Body of pancreas (tissue), 4 donors: ENCODE data around the gene ADAM10. TPM values are rescaled to one million over a fixed set of nuclear protein-coding genes. Genes with fewer than 3 reads are reported as not detected.

Experiments
- ATAC-seq: fragments of 150-250 bp; one replicate; pipeline ENCODE4 v1.9.1; 2016
- DNase-seq, 4 donors: peaks; one replicate each; pipeline ENCODE4 v3.0.0-alpha.2; 2019
- H3K27ac ChIP-seq, 4 donors: fragments of 200-600 bp; sonication (generic); 1 replicate in 3 of 4; 2 replicates in 1 of 4; pipeline versions ENCODE4 v1.5.1 to v1.6.1; 2016 to 2019; ENCODE audit warnings: mild to moderate bottlenecking in 1 of 4, mixed read lengths in 1 of 4, moderate library complexity in 1 of 4
- H3K27me3 ChIP-seq, 2 donors: fragments of 200-600 bp; sonication (generic); one replicate each; pipeline ENCODE4 v1.6.0; 2016; ENCODE audit warnings: mild to moderate bottlenecking in 1 of 2
- H3K36me3 ChIP-seq, 2 donors: fragments of 200-600 bp; sonication (generic); replicated peaks in 1 of 2; 2 replicates each; pipeline ENCODE4 v1.5.1; 2016; ENCODE audit warnings: low read depth in 2 of 2; ENCODE audit not compliant: insufficient read depth in 1 of 2
- H3K4me1 ChIP-seq: fragments of 200-600 bp; sonication (generic); one replicate; pipeline ENCODE4 v1.6.0; 2016
- H3K4me3 ChIP-seq, 2 donors: fragments of 200-600 bp; sonication (generic); 1 replicate in 1 of 2; 2 replicates in 1 of 2; pipeline ENCODE4 v1.5.1; 2016 to 2019
- H3K9me3 ChIP-seq, 3 donors: fragments of 200-600 bp; sonication (generic); 1 replicate in 2 of 3; 2 replicates in 1 of 3; pipeline ENCODE4 v1.5.1; 2016
- POLR2A ChIP-seq, 3 donors: fragments of 450-650 bp; IDR thresholded peaks; one replicate each; pipeline ENCODE4 v1.6.1; 2016; ENCODE audit warnings: antibody characterized with exemption in 3 of 3, mild to moderate bottlenecking in 2 of 3
- WGBS, 2 donors: methylation state at CpG; one replicate each; pipeline ENCODE4 v1.1.5; 2017; 5-methylcytosine and 5-hydroxymethylcytosine counted together
- intact Hi-C: fragments of 100-400 bp; cut with DNase I; formaldehyde crosslinking; loops from one replicate; pipeline ENCODE4 v1.15.1; 2023
- total RNA-seq, 2 donors: library from RNA; depleted of rRNA; stranded (reverse); fragments of >200 nt; gene quantifications; one replicate each; pipeline ENCODE4 v1.1.0, GENCODE V29; 2016
- TF ChIP-seq, protein P1 (sequence below), 7 experiments: fragments of 450-650 bp in 4 of 7; fragments of 200-600 bp in 3 of 7; sonication (generic) in 3 of 7; IDR thresholded peaks; one replicate each; pipeline ENCODE4 v1.5.1; 2016 to 2019; ENCODE audit warnings: antibody characterized with exemption in 7 of 7

The ADAM10 gene
- total RNA-seq, 2 donors from 2014 or later: 29.1 to 35.6 TPM

DNA sequence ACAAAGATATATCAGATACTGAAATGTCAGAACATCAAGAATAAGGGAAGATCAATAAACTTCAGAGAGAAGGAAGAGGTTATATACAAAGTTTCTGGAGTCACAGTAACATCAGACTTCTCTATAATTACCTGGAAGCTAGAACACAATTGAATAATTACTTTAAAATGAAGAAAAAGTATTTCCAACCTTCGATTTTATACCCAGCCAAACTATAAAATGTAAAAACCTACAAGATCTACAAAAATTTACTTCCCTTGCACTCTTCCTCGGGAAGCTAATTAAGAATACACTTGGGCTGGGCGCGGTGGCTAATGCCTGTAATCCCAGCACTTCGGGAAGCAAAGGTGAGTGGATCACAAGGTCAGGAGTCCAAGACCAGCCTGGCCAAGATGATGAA is 15.0 kb upstream of the ADAM10 start:
- Histone ChIP-seq H3K27ac (no peak overlapping the region), H3K4me3 (no peak overlapping the region), H3K27me3 (no peaks in the 10 kb centered on the region), H3K9me3 (no peaks in the 10 kb centered on the region), H3K4me1 (no peaks in the 10 kb centered on the region), H3K36me3 (no peaks in the 10 kb centered on the region)
- no peak for DNase-seq
- intact Hi-C loops: no loop called here
- no peak for ATAC-seq
- no peak for TF ChIP-seq POLR2A (IDR thresholded peaks at IDR 0.05)
- TF ChIP-seq, protein P1, sequence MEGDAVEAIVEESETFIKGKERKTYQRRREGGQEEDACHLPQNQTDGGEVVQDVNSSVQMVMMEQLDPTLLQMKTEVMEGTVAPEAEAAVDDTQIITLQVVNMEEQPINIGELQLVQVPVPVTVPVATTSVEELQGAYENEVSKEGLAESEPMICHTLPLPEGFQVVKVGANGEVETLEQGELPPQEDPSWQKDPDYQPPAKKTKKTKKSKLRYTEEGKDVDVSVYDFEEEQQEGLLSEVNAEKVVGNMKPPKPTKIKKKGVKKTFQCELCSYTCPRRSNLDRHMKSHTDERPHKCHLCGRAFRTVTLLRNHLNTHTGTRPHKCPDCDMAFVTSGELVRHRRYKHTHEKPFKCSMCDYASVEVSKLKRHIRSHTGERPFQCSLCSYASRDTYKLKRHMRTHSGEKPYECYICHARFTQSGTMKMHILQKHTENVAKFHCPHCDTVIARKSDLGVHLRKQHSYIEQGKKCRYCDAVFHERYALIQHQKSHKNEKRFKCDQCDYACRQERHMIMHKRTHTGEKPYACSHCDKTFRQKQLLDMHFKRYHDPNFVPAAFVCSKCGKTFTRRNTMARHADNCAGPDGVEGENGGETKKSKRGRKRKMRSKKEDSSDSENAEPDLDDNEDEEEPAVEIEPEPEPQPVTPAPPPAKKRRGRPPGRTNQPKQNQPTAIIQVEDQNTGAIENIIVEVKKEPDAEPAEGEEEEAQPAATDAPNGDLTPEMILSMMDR (IDR thresholded peaks at IDR 0.05): no peak
- WGBS, 2 donors: 82 to 92% methylated on average over 5 of the region's 5 CpGs

DNA sequence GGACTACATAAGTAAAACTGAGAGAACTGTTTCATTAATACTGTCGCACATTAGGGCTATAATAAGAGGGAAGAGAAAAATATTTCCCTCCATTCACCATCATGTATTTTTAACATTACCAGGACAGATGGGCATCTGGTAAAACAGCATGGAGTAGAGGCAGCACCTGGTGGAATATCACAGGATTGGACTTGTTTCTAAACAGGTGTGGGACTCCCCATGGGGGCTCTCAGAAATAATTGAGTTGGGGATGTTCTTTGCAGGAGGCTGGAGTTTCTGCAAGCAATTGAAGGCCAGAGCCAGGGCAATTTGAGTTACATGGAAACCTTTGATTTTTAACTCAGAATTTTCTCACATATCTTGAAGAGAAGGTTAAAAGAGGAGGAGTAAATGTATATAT is 13.2 kb upstream of the ADAM10 start:
- Histone ChIP-seq H3K4me1 (no peaks in the 10 kb centered on the region), H3K36me3 (no peaks in the 10 kb centered on the region), H3K27ac (no peak overlapping the region), H3K27me3 (no peaks in the 10 kb centered on the region), H3K4me3 (no peak overlapping the region), H3K9me3 (no peaks in the 10 kb centered on the region)
- no peak for DNase-seq
- WGBS, 2 donors: 79 to 81% methylated on average over 1 of the region's 1 CpG
- TF ChIP-seq, protein P1 (IDR thresholded peaks at IDR 0.05): no peak
- no peak for TF ChIP-seq POLR2A (IDR thresholded peaks at IDR 0.05)
- no peak for ATAC-seq
- intact Hi-C loops: no loop called here

GRCh38 chr15:58762285-58762684 is 12.8 kb upstream of the ADAM10 start:
- no peak overlapping the region for H3K27ac ChIP-seq
- no peaks in the 10 kb centered on the region for H3K9me3 ChIP-seq
- H3K27me3 ChIP-seq: no peaks in the 10 kb centered on the region
- H3K36me3 ChIP-seq: no peaks in the 10 kb centered on the region
- no peaks in the 10 kb centered on the region for H3K4me1 ChIP-seq
- no peak overlapping the region for H3K4me3 ChIP-seq
- no peak for ATAC-seq
- DNase-seq: no peak
- TF ChIP-seq POLR2A (IDR thresholded peaks at IDR 0.05): no peak
- TF ChIP-seq, protein P1 (IDR thresholded peaks at IDR 0.05): no peak
- intact Hi-C loops: no loop called here

DNA sequence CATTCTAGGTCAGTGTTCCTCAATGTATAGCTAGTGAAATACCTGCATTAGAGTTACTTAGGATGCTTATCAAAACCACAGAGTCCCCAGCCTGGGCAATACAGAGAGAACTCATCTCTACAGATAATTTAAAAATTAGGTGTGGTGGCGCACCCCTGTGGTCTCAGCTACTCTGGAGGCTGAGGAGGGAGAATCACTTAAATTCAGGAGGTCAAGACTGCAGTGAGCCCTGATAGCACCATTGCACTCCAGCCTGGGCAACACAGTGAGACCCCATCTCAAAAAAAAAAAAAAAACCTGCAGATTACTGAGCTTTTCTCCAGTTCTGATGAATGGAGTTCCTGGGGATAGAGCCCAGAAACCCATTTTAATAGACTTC is 11.5 kb upstream of the ADAM10 start:
- no peaks in the 10 kb centered on the region for H3K9me3 ChIP-seq
- H3K4me3 ChIP-seq: no peak overlapping the region
- no peaks in the 10 kb centered on the region for H3K36me3 ChIP-seq
- H3K27ac ChIP-seq: no peak overlapping the region
- no peaks in the 10 kb centered on the region for H3K4me1 ChIP-seq
- TF ChIP-seq, protein P1 (IDR thresholded peaks at IDR 0.05): no peak
- TF ChIP-seq POLR2A (IDR thresholded peaks at IDR 0.05): no peak
- intact Hi-C loops: no loop called here
- no peaks in the 10 kb centered on the region for H3K27me3 ChIP-seq
- ATAC-seq: no peak
- WGBS, 2 donors: 92 to 93% methylated on average over 1 of the region's 1 CpG
- DNase-seq: no peak

- no peak for TF ChIP-seq POLR2A (IDR thresholded peaks at IDR 0.05)
- TF ChIP-seq, protein P1 (IDR thresholded peaks at IDR 0.05): no peak
- no peak overlapping the region for H3K27ac ChIP-seq
- H3K4me1 ChIP-seq: no peaks in the 10 kb centered on the region
- DNase-seq: no peak
- intact Hi-C loops: no loop called here
- H3K36me3 ChIP-seq: no peaks in the 10 kb centered on the region
- H3K4me3 ChIP-seq: no peak overlapping the region
- H3K9me3 ChIP-seq: no peaks in the 10 kb centered on the region
- 68 to 85% methylated on average over 7 of the region's 7 CpGs for WGBS, 2 donors
- no peak for ATAC-seq
- no peaks in the 10 kb centered on the region for H3K27me3 ChIP-seq
These were observed 11.0 kb upstream of the ADAM10 start for GRCh38 chr15:58760385-58761009.
